DND-41 (cell line): ENCODE measurements around the gene SUDS3.

Experiments used
- ATAC-seq: fragments of 200-7000 bp; cut with Tn5 transposase; 3 replicates; pipeline ENCODE4 v1.9.1; 2021; ENCODE audit warnings: low read depth; ENCODE audit not compliant: insufficient read depth
- DNase-seq: peaks from one replicate; pipeline ENCODE4 v3.0.0-alpha.2; 2020
- H2AFZ ChIP-seq: 2 replicates; pipeline ENCODE4 v1.6.0; 2012; ENCODE audit warnings: low read depth, low read length
- H3K27ac ChIP-seq: 2 replicates; pipeline ENCODE4 v1.5.1; 2012; ENCODE audit warnings: low read length, inconsistent platforms
- H3K27me3 ChIP-seq: fragments of 200-600 bp; sonication (generic); 2 replicates; pipeline ENCODE4 v1.6.0; 2012; ENCODE audit warnings: low read length, mild to moderate bottlenecking, inconsistent platforms; ENCODE audit not compliant: insufficient read depth, poor library complexity
- H3K36me3 ChIP-seq: 2 replicates; pipeline ENCODE4 v1.5.1; 2012; ENCODE audit warnings: low read length, inconsistent platforms; ENCODE audit not compliant: insufficient read depth
- H3K4me1 ChIP-seq: 2 replicates; pipeline ENCODE4 v1.5.1; 2012; ENCODE audit warnings: mild to moderate bottlenecking, low read length; ENCODE audit not compliant: insufficient read depth
- H3K4me2 ChIP-seq: 2 replicates; pipeline ENCODE4 v1.6.0; 2012; ENCODE audit warnings: mild to moderate bottlenecking, moderate library complexity, low read length, inconsistent platforms; ENCODE audit not compliant: insufficient read depth
- H3K4me3 ChIP-seq, 2 experiments: fragments of 200-600 bp in 1 of 2; shearing (Covaris generic) in 1 of 2; 2 replicates each; pipeline ENCODE4 v1.5.1; 2012 to 2016; ENCODE audit warnings: inconsistent platforms in 2 of 2, low read length in 2 of 2, mild to moderate bottlenecking in 2 of 2, low read depth in 1 of 2, moderate library complexity in 1 of 2
- H3K79me2 ChIP-seq: 2 replicates; pipeline ENCODE4 v1.6.0; 2012; ENCODE audit warnings: low read length, inconsistent platforms; ENCODE audit not compliant: insufficient read depth
- H3K9ac ChIP-seq: 2 replicates; pipeline ENCODE4 v1.6.0; 2012; ENCODE audit warnings: low read depth, mild to moderate bottlenecking, inconsistent platforms, low read length, moderate library complexity
- H3K9me3 ChIP-seq: 2 replicates; pipeline ENCODE4 v1.5.1; 2012; ENCODE audit warnings: low read length, moderate library complexity, mild to moderate bottlenecking, inconsistent platforms; ENCODE audit not compliant: insufficient read depth, severe bottlenecking
- H4K20me1 ChIP-seq: 2 replicates; pipeline ENCODE4 v1.6.0; 2012; ENCODE audit warnings: low read length; ENCODE audit not compliant: insufficient read depth
- EZH2 ChIP-seq: IDR thresholded peaks from 3 replicates; pipeline ENCODE4 v1.6.1; 2012; ENCODE audit warnings: borderline replicate concordance, low read depth, mild to moderate bottlenecking, moderate library complexity, low read length, inconsistent platforms; ENCODE audit not compliant: severe bottlenecking
- TF ChIP-seq, protein P1 (sequence below): IDR thresholded peaks from 2 replicates; pipeline ENCODE4 v1.5.1; 2012; ENCODE audit warnings: borderline replicate concordance, low read length, moderate library complexity, mild to moderate bottlenecking; ENCODE audit not compliant: poor library complexity, severe bottlenecking; ENCODE audit errors: extremely low read depth

Gene SUDS3

DNA sequence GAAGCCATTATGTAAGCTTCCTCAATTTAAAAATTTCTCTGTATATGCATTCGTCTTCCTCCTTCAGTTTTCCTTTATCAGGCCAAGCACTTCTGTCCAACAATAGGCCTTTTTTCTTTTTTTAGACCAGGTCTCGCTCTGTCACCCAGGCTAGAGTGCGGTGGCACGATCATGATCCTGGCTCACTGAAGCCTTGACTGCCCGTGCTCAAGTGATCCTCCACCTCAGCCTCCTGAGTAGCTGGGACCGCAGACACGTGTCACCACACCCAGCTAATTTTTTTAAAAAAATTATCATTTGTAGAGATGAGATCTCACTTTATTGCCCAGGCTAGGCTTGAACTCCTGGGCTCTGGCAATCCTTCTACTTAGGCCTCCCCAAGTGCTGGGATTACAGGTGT lies 29.5 kb upstream of the SUDS3 start:
- Histone ChIP-seq H4K20me1 (peaks cover 30% of the 10 kb centered on the region), H2AFZ (no peak overlapping the region)

DNA sequence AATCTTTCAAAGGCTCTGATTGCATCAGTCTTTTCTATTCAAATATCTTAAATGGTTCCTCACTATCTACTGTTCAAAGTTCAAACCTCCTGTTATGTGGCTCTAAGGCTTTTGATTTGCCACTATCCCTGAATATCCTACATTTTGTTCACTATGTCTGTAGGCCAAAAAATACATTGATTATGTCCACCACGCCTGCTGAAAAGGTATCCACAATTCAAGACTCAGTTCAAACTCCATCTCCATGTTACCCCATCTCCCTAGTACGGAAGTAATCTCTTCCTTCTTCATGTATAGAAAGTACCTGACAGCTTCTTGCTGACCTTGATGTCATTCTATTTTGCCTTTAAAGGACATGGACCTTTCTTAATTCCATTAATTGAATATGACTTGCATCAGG lies 28.4 kb upstream of the SUDS3 start:
- Histone ChIP-seq H3K27me3 (no peaks in the 10 kb centered on the region), H3K4me3 (no peak overlapping the region), H3K36me3 (no peaks in the 10 kb centered on the region; the same call in 1 of the 2 replicates), H3K4me2 (no peak overlapping the region), H3K79me2 (peaks cover 91% of the 10 kb centered on the region), H2AFZ (no peak overlapping the region), H3K27ac (no peak overlapping the region), H3K9me3 (no peaks in the 10 kb centered on the region), H4K20me1 (peaks cover 30% of the 10 kb centered on the region), H3K9ac (no peak overlapping the region), H3K4me1 (no peaks in the 10 kb centered on the region)
- ATAC-seq (no peak), DNase-seq (no peak)
- TF ChIP-seq EZH2, result no peak
- TF ChIP-seq, protein P1, sequence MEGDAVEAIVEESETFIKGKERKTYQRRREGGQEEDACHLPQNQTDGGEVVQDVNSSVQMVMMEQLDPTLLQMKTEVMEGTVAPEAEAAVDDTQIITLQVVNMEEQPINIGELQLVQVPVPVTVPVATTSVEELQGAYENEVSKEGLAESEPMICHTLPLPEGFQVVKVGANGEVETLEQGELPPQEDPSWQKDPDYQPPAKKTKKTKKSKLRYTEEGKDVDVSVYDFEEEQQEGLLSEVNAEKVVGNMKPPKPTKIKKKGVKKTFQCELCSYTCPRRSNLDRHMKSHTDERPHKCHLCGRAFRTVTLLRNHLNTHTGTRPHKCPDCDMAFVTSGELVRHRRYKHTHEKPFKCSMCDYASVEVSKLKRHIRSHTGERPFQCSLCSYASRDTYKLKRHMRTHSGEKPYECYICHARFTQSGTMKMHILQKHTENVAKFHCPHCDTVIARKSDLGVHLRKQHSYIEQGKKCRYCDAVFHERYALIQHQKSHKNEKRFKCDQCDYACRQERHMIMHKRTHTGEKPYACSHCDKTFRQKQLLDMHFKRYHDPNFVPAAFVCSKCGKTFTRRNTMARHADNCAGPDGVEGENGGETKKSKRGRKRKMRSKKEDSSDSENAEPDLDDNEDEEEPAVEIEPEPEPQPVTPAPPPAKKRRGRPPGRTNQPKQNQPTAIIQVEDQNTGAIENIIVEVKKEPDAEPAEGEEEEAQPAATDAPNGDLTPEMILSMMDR, result no peak

More for the DNA sequence above, 29.5 kb upstream of the SUDS3 start:
- H3K4me2 ChIP-seq, result no peak overlapping the region
- H3K4me3 ChIP-seq, result no peak overlapping the region
- no peaks in the 10 kb centered on the region for H3K4me1 ChIP-seq
- peaks cover 92% of the 10 kb centered on the region for H3K79me2 ChIP-seq
- no peak for ATAC-seq
- no peak for DNase-seq
- no peaks in the 10 kb centered on the region for H3K27me3 ChIP-seq
- H3K27ac ChIP-seq, result no peak overlapping the region
- no peaks in the 10 kb centered on the region for H3K36me3 ChIP-seq
- no peak overlapping the region for H3K9ac ChIP-seq
- TF ChIP-seq, protein P1, result no peak
- TF ChIP-seq EZH2, result no peak
- no peaks in the 10 kb centered on the region for H3K9me3 ChIP-seq

DNA sequence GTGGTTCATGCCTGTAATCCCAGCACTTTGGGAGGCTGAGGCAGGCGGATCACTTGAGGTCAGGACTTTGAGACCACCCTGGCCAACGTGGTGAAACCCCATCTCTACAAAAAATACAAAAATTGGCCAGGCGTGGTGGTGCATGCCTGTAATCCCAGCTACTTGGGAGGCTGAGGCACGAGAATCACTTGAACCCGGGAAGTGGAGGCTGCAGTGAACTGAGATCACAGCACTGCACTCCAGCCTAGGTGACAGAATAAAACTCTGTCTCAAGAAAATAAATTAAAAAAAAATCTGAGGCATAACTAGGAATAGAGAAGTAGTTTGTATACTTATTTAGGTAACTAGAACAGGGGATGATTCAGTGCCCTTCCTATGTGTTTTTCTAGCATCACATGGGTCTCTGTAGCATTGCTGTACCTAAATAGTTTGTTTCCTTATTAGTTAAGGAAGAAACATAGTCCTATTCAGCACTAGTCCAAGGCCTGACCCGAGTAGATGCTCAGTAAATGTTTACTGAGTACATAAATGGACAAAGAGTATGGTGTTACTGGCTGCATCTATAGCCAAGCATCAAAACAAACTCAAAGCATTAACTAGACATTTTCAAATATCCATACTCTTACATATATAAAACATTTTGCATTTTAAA lies 25.3 kb upstream of the SUDS3 start:
- no peak for DNase-seq
- H3K79me2 ChIP-seq, result peaks cover 93% of the 10 kb centered on the region
- peaks cover 12% of the 10 kb centered on the region; the same call in 1 of the 2 replicates for H3K36me3 ChIP-seq
- H2AFZ ChIP-seq, result no peak overlapping the region
- no peak overlapping the region for H3K27ac ChIP-seq
- no peaks in the 10 kb centered on the region for H3K27me3 ChIP-seq
- H4K20me1 ChIP-seq, result peaks cover 27% of the 10 kb centered on the region; the same call in 1 of the 2 replicates
- no peak overlapping the region for H3K9ac ChIP-seq
- no peak for TF ChIP-seq EZH2
- TF ChIP-seq, protein P1, result no peak
- ATAC-seq, result no peak
- H3K4me1 ChIP-seq, result peaks cover 11% of the 10 kb centered on the region; the same call in 1 of the 2 replicates
- H3K9me3 ChIP-seq, result no peaks in the 10 kb centered on the region
- no peak overlapping the region for H3K4me2 ChIP-seq
- no peak overlapping the region for H3K4me3 ChIP-seq
